Suprapubic skin (tissue), 4 donors: ENCODE data around the gene SEPTIN5.

ENCODE experiments used
- CTCF ChIP-seq, 2 donors: fragments of 200-600 bp in 1 of 2; fragments of 450-650 bp in 1 of 2; sonication (generic) in 1 of 2; IDR thresholded peaks; one replicate each; pipeline ENCODE4 v1.5.1; 2016 to 2019; ENCODE audit warnings: antibody characterized with exemption in 2 of 2, mild to moderate bottlenecking in 1 of 2, moderate library complexity in 1 of 2
- POLR2A ChIP-seq, 2 donors: fragments of 450-650 bp; IDR thresholded peaks; one replicate each; pipeline ENCODE4 v1.6.1; 2017; ENCODE audit warnings: antibody characterized with exemption in 2 of 2, mild to moderate bottlenecking in 2 of 2, moderate library complexity in 2 of 2
- POLR2AphosphoS5 ChIP-seq, 3 donors: sonication (generic); formaldehyde crosslinking; IDR thresholded peaks; one replicate each; pipeline ENCODE4 v1.6.1; 2017; ENCODE audit warnings: antibody characterized with exemption in 3 of 3

- TF ChIP-seq CTCF (IDR thresholded peaks at IDR 0.05) (no peak), POLR2A (IDR thresholded peaks at IDR 0.05) (no peak), POLR2AphosphoS5 (IDR thresholded peaks at IDR 0.05) (no peak)
Observed at GRCh38 chr22:19713650-19714311, 522 bp upstream of the SEPTIN5 start.
